ENCODE results near the gene HSD17B8. TPM values are rescaled to one million over a fixed set of nuclear protein-coding genes. Genes with fewer than 3 reads are reported as not detected.

Gene HSD17B8
- total RNA-seq, 2 donors from 2014 or later, result 5.7 to 6.8 TPM

DNA sequence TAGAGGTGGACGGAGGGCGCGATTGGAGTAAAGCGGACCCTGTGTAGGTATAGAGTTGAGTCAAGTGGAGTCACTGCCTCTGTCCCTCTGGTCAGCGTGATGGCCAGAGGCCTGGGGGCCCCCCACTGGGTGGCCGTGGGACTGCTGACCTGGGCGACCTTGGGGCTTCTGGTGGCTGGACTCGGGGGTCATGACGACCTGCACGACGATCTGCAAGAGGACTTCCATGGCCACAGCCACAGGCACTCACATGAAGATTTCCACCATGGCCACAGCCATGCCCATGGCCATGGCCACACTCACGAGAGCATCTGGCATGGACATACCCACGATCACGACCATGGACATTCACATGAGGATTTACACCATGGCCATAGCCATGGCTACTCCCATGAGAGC, 3.3 kb upstream of the HSD17B8 start:
- Histone ChIP-seq H3K4me1 (ENCODE audit: control insufficient read depth, insufficient read depth, low read length) (peaks cover 7% of the 10 kb centered on the region), H3K9ac (ENCODE audit: extremely low read depth, low read length, poor library complexity, severe bottlenecking) (peak overlapping the region; percentile 99), H3K27ac (ENCODE audit: low read depth, low read length) (peak overlapping the region; percentile 95), H3K36me3 (ENCODE audit: control insufficient read depth, insufficient read depth, low read length) (peaks cover 32% of the 10 kb centered on the region), H3K9me3 (ENCODE audit: control insufficient read depth, low read length) (no peaks in the 10 kb centered on the region), H3K4me3 (ENCODE audit: low read length) (peak overlapping the region; percentile 99), H3K27me3 (ENCODE audit: control insufficient read depth, insufficient read depth, low read length, poor library complexity, severe bottlenecking) (no peaks in the 10 kb centered on the region)
- peaks cover 32% of the 10 kb centered on the region for H3K36me3 Mint-ChIP-seq (ENCODE audit: low read depth)
- no peak for DNase-seq
- no peaks in the 10 kb centered on the region for H3K9me3 Mint-ChIP-seq
- H3K27ac Mint-ChIP-seq, result peak overlapping the region; percentile 99
- 7% methylated on average over 8 to 14 of the region's 14 CpGs for WGBS, 2 experiments (ENCODE audit: insufficient coverage in 1 of 2, insufficient read length in 1 of 2)
- TF ChIP-seq CTCF (conservative IDR thresholded peaks at IDR 0.05), result peak; percentile 22
- H3K4me1 Mint-ChIP-seq, result peaks cover 30% of the 10 kb centered on the region
- peak overlapping the region; percentile 96 for H3K4me3 Mint-ChIP-seq
- H3K27me3 Mint-ChIP-seq (ENCODE audit: insufficient read depth), result peaks cover 10% of the 10 kb centered on the region

DNA sequence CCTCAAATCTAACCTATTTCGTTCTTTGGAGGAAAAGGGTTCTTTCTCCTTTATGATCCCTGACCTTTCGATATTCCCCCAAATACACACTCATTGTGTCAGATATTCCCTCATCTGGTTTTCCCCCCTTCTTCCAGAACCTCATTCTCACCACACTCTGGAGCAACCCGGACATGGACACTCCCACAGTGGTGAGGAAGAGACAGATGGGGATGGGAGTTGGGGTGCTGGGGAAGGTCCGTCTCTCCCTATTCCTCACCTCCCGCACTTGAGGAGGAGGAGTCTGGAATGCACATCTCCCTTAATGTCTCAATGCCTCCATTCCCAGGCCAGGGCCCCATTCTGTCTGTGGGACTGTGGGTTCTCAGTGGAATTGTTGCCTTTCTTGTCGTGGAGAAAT, 2.5 kb upstream of the HSD17B8 start:
- peaks cover 24% of the 10 kb centered on the region for H3K36me3 ChIP-seq (ENCODE audit: control insufficient read depth, insufficient read depth, low read length)
- peaks cover 18% of the 10 kb centered on the region for H3K27me3 Mint-ChIP-seq (ENCODE audit: insufficient read depth)
- H3K9me3 ChIP-seq (ENCODE audit: control insufficient read depth, low read length), result no peaks in the 10 kb centered on the region
- peak overlapping the region; percentile 96 for H3K4me3 Mint-ChIP-seq
- DNase-seq, result no peak
- H3K27ac Mint-ChIP-seq, result peak overlapping the region; percentile 99
- no peaks in the 10 kb centered on the region for H3K9me3 Mint-ChIP-seq
- no peak for TF ChIP-seq CTCF (conservative IDR thresholded peaks at IDR 0.05)
- peaks cover 30% of the 10 kb centered on the region for H3K4me1 Mint-ChIP-seq
- peak overlapping the region; percentile 99 for H3K4me3 ChIP-seq (ENCODE audit: low read length)
- H3K9ac ChIP-seq (ENCODE audit: extremely low read depth, low read length, poor library complexity, severe bottlenecking), result peak overlapping the region; percentile 99
- H3K4me1 ChIP-seq (ENCODE audit: control insufficient read depth, insufficient read depth, low read length), result peaks cover 7% of the 10 kb centered on the region
- H3K27me3 ChIP-seq (ENCODE audit: control insufficient read depth, insufficient read depth, low read length, poor library complexity, severe bottlenecking), result no peaks in the 10 kb centered on the region
- 86 to 91% methylated on average over 2 to 5 of the region's 6 CpGs for WGBS, 2 experiments (ENCODE audit: insufficient coverage in 1 of 2, insufficient read length in 1 of 2)
- peaks cover 26% of the 10 kb centered on the region for H3K36me3 Mint-ChIP-seq (ENCODE audit: low read depth)
- H3K27ac ChIP-seq (ENCODE audit: low read depth, low read length), result no peak overlapping the region

DNA sequence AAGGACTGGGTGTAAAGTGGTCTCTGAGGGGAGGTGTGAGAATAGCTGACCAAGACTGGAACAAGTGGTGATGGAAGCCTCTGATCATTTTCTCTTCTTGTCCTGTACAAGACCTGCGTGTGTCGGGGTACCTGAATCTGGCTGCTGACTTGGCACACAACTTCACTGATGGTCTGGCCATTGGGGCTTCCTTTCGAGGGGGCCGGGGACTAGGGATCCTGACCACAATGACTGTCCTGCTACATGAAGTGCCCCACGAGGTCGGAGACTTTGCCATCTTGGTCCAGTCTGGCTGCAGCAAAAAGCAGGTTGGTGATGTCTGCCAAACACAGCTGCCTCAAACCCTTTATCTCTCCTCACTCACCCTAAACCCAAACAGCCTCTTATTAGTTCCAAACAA, 1.7 kb upstream of the HSD17B8 start:
- H3K27me3 ChIP-seq (ENCODE audit: control insufficient read depth, insufficient read depth, low read length, poor library complexity, severe bottlenecking), result no peaks in the 10 kb centered on the region
- H3K27me3 Mint-ChIP-seq (ENCODE audit: insufficient read depth), result peaks cover 23% of the 10 kb centered on the region
- H3K9me3 ChIP-seq (ENCODE audit: control insufficient read depth, low read length), result no peaks in the 10 kb centered on the region
- H3K4me3 ChIP-seq (ENCODE audit: low read length), result peak overlapping the region; percentile 99
- peaks cover 30% of the 10 kb centered on the region for H3K4me1 Mint-ChIP-seq
- H3K36me3 Mint-ChIP-seq (ENCODE audit: low read depth), result peaks cover 24% of the 10 kb centered on the region
- no peak for DNase-seq
- H3K27ac Mint-ChIP-seq, result peak overlapping the region; percentile 99
- no peaks in the 10 kb centered on the region for H3K9me3 Mint-ChIP-seq
- H3K27ac ChIP-seq (ENCODE audit: low read depth, low read length), result no peak overlapping the region
- H3K4me3 Mint-ChIP-seq, result peak overlapping the region; percentile 96
- H3K4me1 ChIP-seq (ENCODE audit: control insufficient read depth, insufficient read depth, low read length), result peaks cover 7% of the 10 kb centered on the region
- no peak overlapping the region for H3K9ac ChIP-seq (ENCODE audit: extremely low read depth, low read length, poor library complexity, severe bottlenecking)
- peaks cover 22% of the 10 kb centered on the region for H3K36me3 ChIP-seq (ENCODE audit: control insufficient read depth, insufficient read depth, low read length)
- WGBS, 2 experiments (ENCODE audit: insufficient coverage in 1 of 2, insufficient read length in 1 of 2), result 87 to 93% methylated on average over 5 to 6 of the region's 6 CpGs
- TF ChIP-seq CTCF (conservative IDR thresholded peaks at IDR 0.05), result no peak
